ENCODE results near the gene LMBR1. TPM values are rescaled to one million over a fixed set of nuclear protein-coding genes. Genes with fewer than 3 reads are reported as not detected.

The LMBR1 gene
- total RNA-seq, 1 donor from 2014 or later, result 44.5 TPM

GRCh38 chr7:156772725-156773124 lies 120.3 kb downstream of the LMBR1 start:
- DNase-seq, result no peak
- ATAC-seq, result no peak
- intact Hi-C loops (cut with micrococcal nuclease), result no loop called here

DNA sequence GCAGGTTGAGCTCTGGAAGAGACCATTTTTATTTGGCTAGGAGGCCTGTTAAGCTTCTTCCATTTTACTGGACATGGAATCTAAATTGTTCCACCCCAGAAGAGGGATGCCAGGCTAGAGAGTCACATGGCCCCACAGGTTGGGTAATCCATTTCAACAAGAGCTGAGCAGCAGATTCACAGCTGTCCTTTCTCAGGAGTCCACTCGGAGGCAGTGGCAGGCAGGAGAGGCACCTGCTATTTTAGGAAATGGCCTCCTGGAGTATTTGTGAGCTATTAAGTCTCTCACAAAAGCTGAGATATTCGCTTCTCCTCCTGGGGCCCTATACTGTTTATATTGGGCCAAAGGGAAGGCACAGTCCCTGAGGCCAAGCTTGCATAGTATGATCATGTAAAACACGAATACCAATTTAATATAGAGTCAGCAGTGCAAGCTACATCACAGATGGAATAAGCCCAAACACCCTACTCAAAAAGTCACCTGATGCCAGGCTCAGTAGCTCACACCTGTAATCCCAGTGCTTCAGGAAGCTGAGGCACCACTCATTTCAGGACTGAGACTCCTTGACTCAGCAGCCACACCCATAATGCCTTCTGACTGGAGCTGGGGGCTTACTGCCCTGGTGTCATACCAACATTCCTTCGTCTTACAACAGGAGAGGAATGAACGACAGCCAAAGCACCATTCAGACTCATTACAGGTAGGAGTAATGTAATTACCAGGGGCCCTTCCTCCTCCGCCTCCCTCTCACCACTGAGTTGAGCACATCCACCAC lies 124.1 kb downstream of the LMBR1 start:
- intact Hi-C loops (cut with micrococcal nuclease), result no loop called here
- DNase-seq (no peak), ATAC-seq (no peak)

GRCh38 chr7:156766666-156767065 lies 126.3 kb downstream of the LMBR1 start:
- ATAC-seq (no peak), DNase-seq (no peak)
- intact Hi-C loops (cut with micrococcal nuclease), result no loop called here

DNA sequence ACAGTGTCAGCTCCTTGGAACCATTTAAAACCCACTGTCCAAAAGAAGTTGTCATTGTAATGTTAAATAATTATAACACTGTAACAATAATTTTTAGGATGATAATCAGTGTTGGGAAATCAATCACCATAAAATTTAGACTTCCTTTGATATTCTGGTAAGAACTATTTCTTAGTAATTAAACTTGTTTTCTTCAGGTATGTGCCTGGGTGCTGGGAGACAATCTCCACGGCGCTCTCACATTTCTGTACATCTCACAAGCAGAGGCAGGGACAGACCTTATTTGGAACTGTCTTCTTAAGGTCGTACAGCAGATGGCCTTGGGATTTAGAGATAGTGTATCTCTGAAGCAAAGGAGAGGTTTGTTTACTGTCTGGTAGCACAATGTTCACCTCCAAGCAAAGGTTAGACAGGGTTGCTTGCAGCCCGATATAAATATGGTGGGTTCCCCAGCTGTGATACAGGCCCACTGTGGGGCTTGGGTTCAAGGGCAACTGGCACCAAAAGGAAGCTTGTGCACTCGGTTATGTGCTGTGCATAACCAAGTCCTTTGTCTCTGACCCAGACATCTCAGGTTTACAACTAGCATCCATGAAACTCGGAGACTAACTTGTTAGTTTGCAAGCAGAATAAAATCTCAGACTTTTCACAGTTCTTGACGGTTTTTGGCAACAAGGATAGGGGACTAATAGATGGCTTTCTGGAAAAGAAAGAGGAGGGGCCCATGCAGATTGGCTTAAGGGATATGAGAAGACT lies 126.9 kb downstream of the LMBR1 start:
- DNase-seq (no peak), ATAC-seq (no peak)
- intact Hi-C loops (cut with micrococcal nuclease), result no loop called here

DNA sequence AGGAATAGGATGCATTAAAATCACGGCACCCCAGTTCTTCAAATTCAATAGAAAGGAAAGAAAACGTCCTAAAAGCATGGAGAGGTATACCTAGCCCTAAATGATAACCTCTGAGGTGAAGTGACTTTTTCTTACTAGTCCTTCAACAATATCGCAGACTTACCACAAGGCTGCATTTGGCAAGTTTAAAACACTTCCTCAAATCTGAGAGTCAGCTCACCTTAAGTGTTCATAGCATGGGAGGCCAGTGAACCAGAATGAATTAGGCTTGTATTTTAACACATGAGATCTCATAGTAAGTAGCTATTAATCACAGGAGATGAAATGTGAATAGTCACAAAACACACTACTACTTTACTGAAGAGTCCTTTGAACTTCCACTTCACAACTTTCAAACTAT lies 128.2 kb downstream of the LMBR1 start:
- no peak for ATAC-seq
- no peak for DNase-seq
- intact Hi-C loops (cut with micrococcal nuclease), result no loop called here

- intact Hi-C loops (cut with micrococcal nuclease), result no loop called here
- ATAC-seq (peak; percentile 92), DNase-seq (peak; percentile 69)
These were observed 128.8 kb downstream of the LMBR1 start for GRCh38 chr7:156764016-156764669.

DNA sequence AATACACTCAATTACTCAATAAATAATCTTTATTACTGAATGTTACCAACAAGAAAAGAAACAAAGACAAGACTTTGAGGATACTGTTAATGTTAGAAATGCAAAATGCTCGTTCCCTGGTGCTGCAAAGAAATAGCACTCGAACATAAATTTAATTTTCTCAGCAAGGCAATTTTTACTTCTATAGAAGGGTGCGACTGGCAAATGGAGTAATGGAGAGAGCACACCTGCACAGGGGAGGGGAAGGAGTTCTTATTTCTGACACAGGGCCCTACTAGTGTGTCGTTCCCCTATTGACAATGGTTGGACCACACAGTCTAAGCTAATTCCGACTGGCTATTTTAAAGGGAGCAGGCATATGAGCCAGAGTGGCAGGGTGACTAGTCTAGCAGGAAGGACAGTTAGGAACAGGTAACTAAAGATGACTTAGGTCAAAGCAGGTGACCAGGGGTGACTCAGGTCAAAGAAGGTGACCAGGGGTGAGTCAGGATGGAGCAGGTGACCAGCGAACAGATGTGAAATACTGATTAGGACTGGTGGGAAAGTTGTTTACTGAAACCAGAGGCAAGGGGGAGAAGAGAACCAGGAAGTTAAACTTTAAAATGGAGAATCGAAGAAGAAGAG lies 133.3 kb downstream of the LMBR1 start:
- ATAC-seq (no peak), DNase-seq (no peak)
- intact Hi-C loops (cut with micrococcal nuclease), result no loop called here

GRCh38 chr7:156759143-156759542 lies 133.8 kb downstream of the LMBR1 start:
- intact Hi-C loops (cut with micrococcal nuclease), result no loop called here
- DNase-seq (no peak), ATAC-seq (no peak)

- no peak for DNase-seq
- intact Hi-C loops (cut with micrococcal nuclease), result no loop called here
- ATAC-seq, result no peak
These were observed 138.8 kb downstream of the LMBR1 start for GRCh38 chr7:156754201-156754600.

GRCh38 chr7:156753630-156754029 lies 139.4 kb downstream of the LMBR1 start:
- intact Hi-C loops (cut with micrococcal nuclease), result no loop called here
- ATAC-seq (no peak), DNase-seq (no peak)

GRCh38 chr7:156753229-156753560 lies 139.8 kb downstream of the LMBR1 start:
- DNase-seq, result no peak
- intact Hi-C loops (cut with micrococcal nuclease), result no loop called here
- no peak for ATAC-seq

DNA sequence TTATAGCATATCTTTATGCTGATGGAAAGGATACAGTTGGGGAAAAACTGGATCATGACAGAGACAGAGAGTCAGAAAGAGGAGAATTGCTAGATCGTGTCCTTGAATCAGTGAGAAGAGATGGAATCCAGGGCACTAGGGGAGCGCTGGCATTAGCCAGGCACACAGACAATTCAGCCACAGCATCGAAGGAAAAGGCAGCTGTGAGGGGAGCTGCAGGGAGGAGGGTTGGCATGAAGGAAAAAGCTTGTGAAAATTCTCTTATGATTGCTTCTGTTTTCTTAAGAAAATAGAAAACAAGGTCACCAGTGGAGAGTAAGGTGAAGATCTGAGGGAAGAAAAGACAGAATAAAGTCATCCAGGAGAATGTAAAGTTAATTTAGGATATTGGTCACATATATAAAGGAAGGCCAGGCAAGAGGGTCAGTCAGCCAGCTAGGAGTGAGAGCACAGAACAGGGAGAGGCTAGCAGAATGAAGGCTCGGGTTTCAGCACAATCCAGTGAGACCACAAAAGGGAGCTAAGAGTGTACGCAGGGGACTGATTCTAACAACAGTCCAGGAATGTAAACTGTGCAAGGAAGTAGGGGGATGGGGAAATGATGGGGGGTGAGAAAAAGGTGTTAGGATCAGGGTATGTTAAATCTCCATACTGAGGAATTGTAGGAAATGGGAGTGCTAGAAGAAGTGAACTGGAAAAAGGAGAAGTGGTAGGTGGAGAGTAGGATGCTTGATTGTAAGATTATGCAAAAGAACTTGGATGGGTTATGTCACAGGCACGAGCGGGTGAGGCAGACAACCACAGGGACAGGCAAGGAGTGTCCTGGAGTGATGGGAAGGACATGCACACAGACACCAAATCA lies 140.4 kb downstream of the LMBR1 start:
- no peak for ATAC-seq
- intact Hi-C loops (cut with micrococcal nuclease), result no loop called here
- DNase-seq, result no peak

GRCh38 chr7:156751319-156751718 lies 141.7 kb downstream of the LMBR1 start:
- ATAC-seq, result no peak
- intact Hi-C loops (cut with micrococcal nuclease), result no loop called here

DNA sequence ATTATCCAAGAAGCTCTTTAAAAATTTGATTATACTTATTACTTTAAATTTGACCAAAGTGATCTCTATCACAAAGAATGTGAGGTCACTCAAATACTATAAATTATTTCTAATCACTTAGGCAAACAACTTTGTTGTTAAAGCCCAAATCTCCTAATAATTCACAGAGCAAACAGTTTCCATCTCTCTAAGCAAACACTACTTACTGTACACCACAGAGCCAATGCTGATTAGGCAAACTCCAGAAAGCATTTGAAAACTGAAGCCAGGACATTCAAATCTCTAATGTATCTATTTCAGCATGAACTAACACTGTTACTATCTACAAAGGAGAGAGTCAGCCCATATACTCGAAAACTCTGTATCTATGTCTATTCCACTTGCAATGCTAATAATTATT lies 145.3 kb downstream of the LMBR1 start:
- intact Hi-C loops (cut with micrococcal nuclease), result no loop called here
- DNase-seq, result no peak
- ATAC-seq, result no peak

More at GRCh38 chr7:156751319-156751718, 141.7 kb downstream of the LMBR1 start:
- DNase-seq, result no peak

DNA sequence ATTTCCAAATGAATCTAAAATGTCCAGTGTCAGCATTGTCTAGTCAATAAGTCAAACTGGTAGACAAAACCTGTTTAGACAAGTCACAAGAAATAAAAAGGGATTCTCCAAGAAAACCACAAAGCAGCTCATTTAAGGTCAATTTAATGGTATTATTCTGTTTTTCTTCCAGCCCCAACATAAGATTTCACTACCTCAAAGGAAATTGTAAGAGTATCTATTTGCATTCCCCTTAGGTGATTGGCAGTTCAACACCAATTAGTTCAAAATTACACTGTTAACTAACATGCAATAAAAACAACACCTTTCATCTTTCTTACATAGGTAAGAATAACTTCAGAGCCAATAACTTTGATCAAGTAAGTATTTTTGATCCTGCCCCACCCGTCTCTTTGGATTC lies 146.1 kb downstream of the LMBR1 start:
- intact Hi-C loops (cut with micrococcal nuclease), result no loop called here
- DNase-seq (no peak), ATAC-seq (no peak)

DNA sequence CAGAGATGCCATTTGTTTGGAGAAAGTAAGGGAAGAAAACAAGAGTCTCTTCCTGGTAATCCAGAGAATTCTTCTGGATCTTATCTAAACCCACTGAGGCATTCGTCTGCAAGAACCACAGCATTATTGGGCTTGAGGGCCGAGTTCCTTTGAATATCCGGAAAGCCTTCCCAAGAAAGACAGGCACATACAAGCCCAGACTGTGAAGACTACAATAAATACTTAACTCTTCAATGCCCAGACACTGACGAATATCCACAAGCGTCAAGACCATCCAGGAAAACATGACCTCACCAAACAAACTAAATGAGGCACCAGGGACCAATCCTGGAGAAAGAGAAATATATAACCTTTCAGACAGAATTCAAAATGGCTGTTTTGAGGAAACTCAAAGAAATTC lies 153.4 kb downstream of the LMBR1 start:
- DNase-seq (no peak), ATAC-seq (no peak)
- intact Hi-C loops (cut with micrococcal nuclease), result no loop called here

DNA sequence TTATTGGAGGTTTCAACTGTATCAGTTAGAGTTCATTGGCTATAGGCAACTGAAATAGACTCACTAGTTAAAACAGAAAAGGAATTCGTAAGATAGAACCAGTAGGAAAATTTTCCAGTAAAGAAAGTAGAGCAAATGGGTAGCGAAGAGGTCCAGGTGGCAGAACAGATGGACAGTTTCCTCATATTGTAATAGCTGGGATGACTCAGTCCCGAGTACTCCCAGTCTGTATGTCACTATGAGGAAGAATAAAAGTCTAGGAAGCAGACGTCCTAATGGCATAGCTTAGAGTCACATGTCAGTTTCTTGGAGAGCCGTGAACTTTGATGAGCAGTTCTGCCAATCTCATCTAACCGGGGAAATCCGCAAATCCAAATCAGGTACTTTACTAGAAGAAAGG lies 157.1 kb downstream of the LMBR1 start:
- ATAC-seq (no peak), DNase-seq (no peak)
- intact Hi-C loops (cut with micrococcal nuclease), result no loop called here

DNA sequence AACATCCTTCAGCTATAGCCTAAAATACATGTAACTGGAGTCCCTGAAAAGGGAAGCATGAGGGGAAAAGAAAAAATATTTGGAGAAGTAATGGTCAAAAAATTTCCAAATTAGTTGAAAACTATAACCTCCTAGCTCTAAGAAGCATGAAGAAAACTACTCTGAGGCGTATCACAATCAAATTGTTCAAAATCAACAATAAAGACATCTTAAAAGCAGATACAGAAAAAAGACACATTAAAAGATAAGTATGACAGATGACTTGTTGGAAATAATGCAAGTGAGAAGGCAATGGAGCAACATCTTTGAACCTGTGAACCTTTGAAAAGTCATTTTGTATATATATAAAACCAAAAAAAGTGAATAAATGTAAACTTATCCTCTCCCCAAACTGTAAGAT lies 159.3 kb downstream of the LMBR1 start:
- no peak for ATAC-seq
- intact Hi-C loops (cut with micrococcal nuclease), result no loop called here
- no peak for DNase-seq

GRCh38 chr7:156732091-156732625 lies 160.8 kb downstream of the LMBR1 start:
- intact Hi-C loops (cut with micrococcal nuclease), result no loop called here

More at GRCh38 chr7:156732091-156732625, 160.8 kb downstream of the LMBR1 start:
- ATAC-seq (no peak), DNase-seq (no peak)
